Measurements from ENCODE around the gene PIK3R3.

DNA sequence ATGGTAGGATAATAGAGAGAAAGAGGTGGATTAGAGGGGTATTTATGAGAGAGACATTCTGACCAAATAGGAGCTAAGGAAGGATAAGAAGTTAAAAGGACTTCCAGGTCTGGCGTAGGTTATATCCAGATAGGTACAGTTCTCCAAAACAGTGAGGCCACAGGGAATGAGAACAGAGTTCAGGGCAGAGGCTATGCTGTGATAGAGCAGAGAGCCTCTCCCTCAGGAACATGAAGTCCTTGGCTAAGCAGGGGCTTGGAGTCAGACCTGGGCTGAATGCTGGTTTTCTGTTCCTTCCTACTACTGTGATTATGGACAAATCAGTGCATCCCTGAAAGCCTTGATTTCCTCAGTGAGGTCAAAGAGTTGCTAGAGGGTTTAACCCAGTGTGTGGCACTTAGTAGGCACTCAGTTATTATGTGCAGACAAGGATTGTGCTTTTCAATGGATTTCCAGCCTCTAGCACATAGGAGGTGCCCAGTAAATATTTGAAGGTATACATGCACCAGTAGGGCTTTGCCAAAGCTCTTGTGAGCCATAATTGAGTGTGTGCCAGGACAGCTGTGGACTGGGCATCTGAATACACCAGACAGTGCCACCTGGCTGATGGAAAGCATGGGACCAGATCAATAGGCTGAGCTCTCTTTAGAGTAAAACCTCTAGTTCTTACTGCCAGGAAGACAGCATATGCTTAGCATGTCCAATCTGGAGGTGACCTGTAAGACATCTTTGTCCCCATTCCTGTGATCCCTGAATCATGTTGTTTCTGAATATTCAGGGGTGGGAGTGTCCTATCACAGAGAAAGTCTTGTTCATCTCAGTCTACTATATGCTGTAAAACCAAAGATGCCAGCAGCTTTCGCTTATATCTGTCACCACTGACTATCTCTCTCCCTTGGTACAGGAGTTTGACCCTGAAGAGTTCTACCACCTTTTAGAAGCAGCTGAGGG lies 111.1 kb downstream of the PIK3R3 start:
- TF ChIP-seq POLR2AphosphoS5 (IDR thresholded peaks at IDR 0.05; ENCODE audit: borderline replicate concordance, low read depth, low read length), result no peak
- no peak for TF ChIP-seq EZH2 (IDR thresholded peaks at IDR 0.05)

Data from SK-N-MC (cell line).